Peyer's patch (tissue), 4 donors: Measurements from ENCODE around the gene NPR3. TPM values are rescaled to one million over a fixed set of nuclear protein-coding genes. Genes with fewer than 3 reads are reported as not detected.

Experiments used
- DNase-seq, 3 donors: peaks; one replicate each; pipeline ENCODE4 v3.0.0-alpha.2; 2017 to 2019
- H3K27ac ChIP-seq, 4 donors: fragments of 200-600 bp; sonication (generic); one replicate each; pipeline ENCODE4 v1.5.1; 2016 to 2019
- H3K27me3 ChIP-seq, 2 donors: fragments of 200-600 bp; sonication (generic); one replicate each; pipeline ENCODE4 v1.5.1; 2019
- H3K36me3 ChIP-seq, 3 donors: fragments of 200-600 bp; sonication (generic); one replicate each; pipeline ENCODE4 v1.5.1; 2016 to 2019
- H3K4me1 ChIP-seq, 4 donors: fragments of 200-600 bp; sonication (generic); one replicate each; pipeline ENCODE4 v1.5.1; 2016 to 2019
- H3K4me3 ChIP-seq, 4 donors: fragments of 200-600 bp; sonication (generic); 1 replicate in 3 of 4; 2 replicates in 1 of 4; pipeline ENCODE4 v1.5.1; 2016 to 2019; ENCODE audit warnings: mild to moderate bottlenecking in 1 of 4
- H3K9me3 ChIP-seq, 4 donors: fragments of 200-600 bp; sonication (generic); one replicate each; pipeline ENCODE4 v1.5.1; 2016 to 2019; ENCODE audit warnings: mild to moderate bottlenecking in 1 of 4
- POLR2A ChIP-seq, 2 donors: fragments of 450-650 bp; IDR thresholded peaks; one replicate each; pipeline ENCODE4 v1.5.1; 2017; ENCODE audit warnings: antibody characterized with exemption in 2 of 2, mild to moderate bottlenecking in 2 of 2, moderate library complexity in 2 of 2
- total RNA-seq, 4 donors: library from RNA; depleted of rRNA; stranded (reverse); fragments of >200 nt; gene quantifications; one replicate each; pipeline ENCODE4 v1.1.0, GENCODE V29; 2016
- TF ChIP-seq, protein P1 (sequence below), 6 experiments: fragments of 450-650 bp in 4 of 6; fragments of 200-600 bp in 2 of 6; sonication (generic) in 1 of 6; IDR thresholded peaks; one replicate each; pipeline ENCODE4 v1.5.1; 2017 to 2019; ENCODE audit warnings: antibody characterized with exemption in 6 of 6, mild to moderate bottlenecking in 3 of 6, moderate library complexity in 1 of 6

Gene NPR3
- total RNA-seq, 4 donors from 2014 or later, result 0.47 to 1.7 (median 1.2) TPM; not detected in 1

DNA sequence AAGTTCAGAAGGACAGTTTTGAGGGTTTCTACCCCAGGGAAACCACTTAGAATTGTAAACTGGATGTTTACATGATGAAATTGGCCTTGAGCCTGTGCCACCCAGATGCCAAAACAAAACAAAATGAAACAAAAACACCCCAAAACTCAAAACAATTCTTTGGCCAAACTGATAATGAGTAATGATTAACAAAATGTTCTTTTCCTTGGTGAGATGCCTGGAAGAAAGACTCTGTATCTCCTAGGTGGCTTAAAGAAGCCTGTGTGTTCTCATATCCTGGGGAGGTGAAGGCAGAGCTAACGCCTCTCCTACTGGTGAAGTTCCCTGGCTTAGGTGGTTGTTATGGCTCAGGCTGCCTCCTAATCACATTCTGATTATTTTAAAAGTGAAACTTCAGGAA is 120.5 kb downstream of the NPR3 start:
- TF ChIP-seq, protein P1, sequence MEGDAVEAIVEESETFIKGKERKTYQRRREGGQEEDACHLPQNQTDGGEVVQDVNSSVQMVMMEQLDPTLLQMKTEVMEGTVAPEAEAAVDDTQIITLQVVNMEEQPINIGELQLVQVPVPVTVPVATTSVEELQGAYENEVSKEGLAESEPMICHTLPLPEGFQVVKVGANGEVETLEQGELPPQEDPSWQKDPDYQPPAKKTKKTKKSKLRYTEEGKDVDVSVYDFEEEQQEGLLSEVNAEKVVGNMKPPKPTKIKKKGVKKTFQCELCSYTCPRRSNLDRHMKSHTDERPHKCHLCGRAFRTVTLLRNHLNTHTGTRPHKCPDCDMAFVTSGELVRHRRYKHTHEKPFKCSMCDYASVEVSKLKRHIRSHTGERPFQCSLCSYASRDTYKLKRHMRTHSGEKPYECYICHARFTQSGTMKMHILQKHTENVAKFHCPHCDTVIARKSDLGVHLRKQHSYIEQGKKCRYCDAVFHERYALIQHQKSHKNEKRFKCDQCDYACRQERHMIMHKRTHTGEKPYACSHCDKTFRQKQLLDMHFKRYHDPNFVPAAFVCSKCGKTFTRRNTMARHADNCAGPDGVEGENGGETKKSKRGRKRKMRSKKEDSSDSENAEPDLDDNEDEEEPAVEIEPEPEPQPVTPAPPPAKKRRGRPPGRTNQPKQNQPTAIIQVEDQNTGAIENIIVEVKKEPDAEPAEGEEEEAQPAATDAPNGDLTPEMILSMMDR (IDR thresholded peaks at IDR 0.05), result no peak
- no peak for TF ChIP-seq POLR2A (IDR thresholded peaks at IDR 0.05)
- no peak for DNase-seq
- Histone ChIP-seq H3K4me1 (no peaks in the 10 kb centered on the region), H3K27me3 (no peaks in the 10 kb centered on the region), H3K4me3 (no peak overlapping the region), H3K27ac (no peak overlapping the region), H3K36me3 (no peaks in the 10 kb centered on the region), H3K9me3 (no peaks in the 10 kb centered on the region)

DNA sequence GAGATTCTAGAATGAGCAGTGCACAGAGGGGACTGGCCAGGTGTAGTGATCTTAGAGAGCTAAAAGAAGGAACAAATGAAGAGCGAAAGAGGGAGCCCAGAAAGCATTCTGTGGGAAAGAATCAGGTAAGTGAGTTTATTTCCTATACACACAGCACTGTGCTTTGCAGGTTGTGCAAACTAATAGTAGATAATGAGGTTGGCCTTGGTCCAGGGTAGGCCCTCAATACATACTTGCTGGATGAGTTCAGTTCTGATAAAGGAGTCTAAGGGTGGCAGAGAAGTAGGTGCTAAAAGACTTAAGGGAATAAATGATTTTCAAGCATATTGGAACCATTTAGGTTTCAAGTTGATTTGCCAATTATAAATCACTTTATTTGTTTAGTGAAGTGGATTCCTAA is 122.0 kb downstream of the NPR3 start:
- TF ChIP-seq, protein P1 (IDR thresholded peaks at IDR 0.05), result no peak
- no peak for TF ChIP-seq POLR2A (IDR thresholded peaks at IDR 0.05)
- H3K27me3 ChIP-seq, result no peaks in the 10 kb centered on the region
- no peak overlapping the region for H3K27ac ChIP-seq
- H3K36me3 ChIP-seq, result no peaks in the 10 kb centered on the region
- H3K9me3 ChIP-seq, result no peaks in the 10 kb centered on the region
- no peak overlapping the region for H3K4me3 ChIP-seq
- no peaks in the 10 kb centered on the region for H3K4me1 ChIP-seq
- no peak for DNase-seq

DNA sequence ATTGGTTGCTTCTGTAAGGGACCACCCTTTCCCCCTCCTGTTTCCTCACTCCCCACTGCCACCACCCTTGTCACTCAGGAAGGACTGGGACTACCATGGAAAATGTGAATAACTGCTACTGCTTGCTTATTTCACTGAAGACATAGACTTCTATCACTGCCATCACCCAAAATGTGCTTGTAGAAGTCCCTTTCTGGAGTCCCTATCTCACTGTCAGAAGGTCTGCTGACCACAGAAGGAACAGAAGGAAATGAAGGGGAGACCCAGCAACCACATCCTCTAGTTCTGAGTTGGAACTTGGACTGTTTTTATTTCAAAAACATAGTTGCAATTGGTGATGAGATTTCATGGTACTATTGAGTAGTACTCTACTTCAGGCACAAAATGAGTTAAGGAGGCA is 122.5 kb downstream of the NPR3 start:
- Histone ChIP-seq H3K4me1 (no peaks in the 10 kb centered on the region), H3K4me3 (no peak overlapping the region), H3K27ac (no peak overlapping the region), H3K36me3 (no peaks in the 10 kb centered on the region), H3K27me3 (no peaks in the 10 kb centered on the region), H3K9me3 (no peaks in the 10 kb centered on the region)
- TF ChIP-seq POLR2A (IDR thresholded peaks at IDR 0.05), result no peak
- TF ChIP-seq, protein P1 (IDR thresholded peaks at IDR 0.05), result no peak
- no peak for DNase-seq

DNA sequence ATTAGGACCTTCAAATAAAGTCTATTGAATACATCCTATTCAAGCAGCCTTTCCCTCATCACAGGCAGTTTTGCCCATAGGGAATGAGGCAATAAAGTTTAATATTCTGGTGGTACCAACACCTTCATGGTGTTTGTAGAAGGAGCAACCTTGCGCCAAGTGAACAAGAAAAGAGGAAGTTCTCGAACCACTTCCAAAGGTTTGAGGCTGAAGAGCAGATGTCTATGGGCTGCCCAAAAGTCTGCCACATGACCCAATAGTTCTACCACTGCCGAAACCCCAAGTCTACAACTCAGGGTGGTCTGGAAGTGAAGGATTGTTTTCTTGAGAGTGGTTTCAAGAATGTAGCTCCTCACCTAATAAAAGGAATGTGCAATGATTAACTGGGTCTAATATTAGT is 123.1 kb downstream of the NPR3 start:
- Histone ChIP-seq H3K36me3 (no peaks in the 10 kb centered on the region), H3K27me3 (no peaks in the 10 kb centered on the region), H3K9me3 (no peaks in the 10 kb centered on the region), H3K4me3 (no peak overlapping the region), H3K4me1 (no peaks in the 10 kb centered on the region), H3K27ac (no peak overlapping the region)
- TF ChIP-seq, protein P1 (IDR thresholded peaks at IDR 0.05), result no peak
- no peak for TF ChIP-seq POLR2A (IDR thresholded peaks at IDR 0.05)
- DNase-seq, result no peak

DNA sequence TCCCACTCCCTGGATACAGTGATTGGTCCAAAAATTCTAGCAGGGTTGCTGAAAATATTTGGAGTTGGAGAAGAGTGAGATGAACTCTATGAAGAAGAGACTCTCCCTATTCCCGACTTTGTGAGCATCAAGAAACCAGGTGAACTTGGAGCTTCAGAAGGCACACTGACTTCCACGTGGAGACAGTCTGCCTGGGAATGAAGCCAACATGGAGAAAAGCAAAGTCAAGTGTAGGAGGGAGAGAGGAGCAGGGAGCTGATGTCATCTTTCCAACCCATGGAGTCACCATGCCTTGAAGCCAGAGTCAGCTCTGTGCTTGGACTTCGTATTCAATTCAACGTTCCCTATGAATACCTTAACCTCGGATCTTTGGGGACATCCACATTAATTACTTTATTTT is 125.1 kb downstream of the NPR3 start:
- no peaks in the 10 kb centered on the region for H3K36me3 ChIP-seq
- no peak overlapping the region for H3K27ac ChIP-seq
- no peak for DNase-seq
- H3K9me3 ChIP-seq, result no peaks in the 10 kb centered on the region
- H3K27me3 ChIP-seq, result no peaks in the 10 kb centered on the region
- H3K4me1 ChIP-seq, result no peaks in the 10 kb centered on the region
- TF ChIP-seq POLR2A (IDR thresholded peaks at IDR 0.05), result no peak
- TF ChIP-seq, protein P1 (IDR thresholded peaks at IDR 0.05), result no peak
- no peak overlapping the region for H3K4me3 ChIP-seq

DNA sequence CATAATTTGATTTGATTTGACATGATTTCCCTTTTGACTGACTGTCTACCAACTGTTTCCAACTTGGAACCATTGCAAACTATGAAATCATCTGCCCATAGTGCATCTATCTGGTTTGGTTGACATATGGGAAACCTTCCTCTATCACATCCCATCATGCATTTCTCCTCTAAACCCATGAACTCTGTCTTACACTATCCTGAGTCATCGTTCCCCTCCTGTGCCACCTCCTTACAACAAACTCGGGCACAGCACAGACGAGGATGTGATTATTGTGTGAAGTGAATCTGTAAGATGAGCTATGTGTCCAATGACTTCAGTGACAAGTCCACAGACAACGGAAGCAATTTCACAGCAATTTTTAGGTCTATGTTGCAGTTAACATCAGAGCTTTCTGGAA is 126.1 kb downstream of the NPR3 start:
- DNase-seq, result no peak
- no peaks in the 10 kb centered on the region for H3K4me1 ChIP-seq
- no peak for TF ChIP-seq POLR2A (IDR thresholded peaks at IDR 0.05)
- TF ChIP-seq, protein P1 (IDR thresholded peaks at IDR 0.05), result no peak

More for the DNA sequence above, 126.1 kb downstream of the NPR3 start:
- H3K36me3 ChIP-seq, result no peaks in the 10 kb centered on the region
- no peaks in the 10 kb centered on the region for H3K27me3 ChIP-seq
- H3K27ac ChIP-seq, result no peak overlapping the region
- H3K4me3 ChIP-seq, result no peak overlapping the region
- H3K9me3 ChIP-seq, result no peaks in the 10 kb centered on the region
